K562 (cell line): Measurements from ENCODE around the gene PRCC. TPM values are rescaled to one million over a fixed set of nuclear protein-coding genes. Genes with fewer than 3 reads are reported as not detected.
A peak's percentile ranks its signal among the peaks of the same experiment; 100 is the strongest.

ENCODE experiments used
- ATAC-seq: fragments of 200-7000 bp; cut with Tn5 transposase; 3 replicates; pipeline ENCODE4 v1.9.1; 2020; ENCODE audit warnings: moderate library complexity
- BruUV-seq: library from RNA; stranded (reverse); fragments of 400-500 nt; replicated peaks from 2 replicates; lab custom pipeline; 2021; lab: Mats Ljungman, UMichigan
- CTCF ChIA-PET: fragments of 300-600 bp; formaldehyde crosslinking; extraction: SDS; loops from one replicate; lab custom pipeline; 2021; ENCODE audit warnings: low intra/inter-chr PET ratio; lab: Yijun Ruan, JAX
- POLR2A ChIA-PET: fragments of 300-600, 350-650 bp; sonication (Branson Sonifier 250); formaldehyde crosslinking; extraction: SDS; loops from one replicate; lab custom pipeline; 2021; ENCODE audit warnings: antibody characterized with exemption, inconsistent platforms; lab: Yijun Ruan, JAX
- DNase-seq, 4 experiments: peaks; one replicate each; pipeline versions ENCODE4 v3.0.0 to v3.0.0-alpha.2; 2011 to 2018; ENCODE audit warnings: low spot score in 3 of 4, mixed read lengths in 3 of 4; ENCODE audit errors: extremely low read depth in 1 of 4
- FAIRE-seq: peaks from 2 replicates; lab custom pipeline; 2011; peaks lifted over from hg19 to GRCh38; lab: Jason Lieb, UNC
- H2AFZ ChIP-seq: 2 replicates; pipeline ENCODE4 v1.6.0; 2011; ENCODE audit warnings: low read depth, low read length, control low read depth, inconsistent platforms
- H3K27ac ChIP-seq: fragments of 200-600 bp; 3 replicates; pipeline ENCODE4 v1.8.0; 2011; ENCODE audit warnings: low read depth, mild to moderate bottlenecking, control low read depth, inconsistent platforms, low read length, moderate library complexity, mixed read lengths; ENCODE audit errors: extremely low read depth
- H3K27me3 ChIP-seq, 2 experiments: fragments of 300-600 bp in 1 of 2; 2 replicates in 1 of 2; 3 replicates in 1 of 2; pipeline versions ENCODE4 v1.6.0 to v1.8.0; 2011; ENCODE audit warnings: inconsistent platforms in 2 of 2, low read length in 2 of 2, mild to moderate bottlenecking in 1 of 2, mixed read lengths in 1 of 2, moderate library complexity in 1 of 2; ENCODE audit not compliant: control insufficient read depth in 2 of 2, insufficient read depth in 2 of 2
- H3K36me3 ChIP-seq: fragments of 300-600 bp; 3 replicates; pipeline ENCODE4 v1.8.0; 2011; ENCODE audit warnings: mild to moderate bottlenecking, low read length, inconsistent platforms; ENCODE audit not compliant: control insufficient read depth, insufficient read depth
- H3K4me1 ChIP-seq, 2 experiments: fragments of 200-600 bp in 1 of 2; replicated peaks in 1 of 2; 2 replicates in 1 of 2; 3 replicates in 1 of 2; pipeline versions ENCODE4 v1.5.1 to v1.8.0; 2011; ENCODE audit warnings: inconsistent platforms in 2 of 2, low read length in 2 of 2, mild to moderate bottlenecking in 1 of 2, mixed read lengths in 1 of 2, moderate library complexity in 1 of 2; ENCODE audit not compliant: control insufficient read depth in 2 of 2, insufficient read depth in 2 of 2
- H3K4me2 ChIP-seq: 2 replicates; pipeline ENCODE4 v1.6.1; 2011; ENCODE audit warnings: low read length, control low read depth, inconsistent platforms, mixed read lengths; ENCODE audit not compliant: insufficient read depth
- H3K4me3 ChIP-seq: fragments of 200-600 bp; sonication (generic), shearing (Covaris generic); 2 replicates; pipeline ENCODE4 v1.5.1; 2016; ENCODE audit warnings: control low read depth, inconsistent platforms
- H3K79me2 ChIP-seq: fragments of 200-600 bp; 3 replicates; pipeline ENCODE4 v1.8.0; 2011; ENCODE audit warnings: low read length, inconsistent platforms; ENCODE audit not compliant: control insufficient read depth, insufficient read depth
- H3K9ac ChIP-seq, 2 experiments: 2 replicates each; pipeline versions ENCODE4 v1.6.0 to v1.6.1; 2011; ENCODE audit warnings: low read depth in 2 of 2, low read length in 2 of 2, control low read depth in 1 of 2, inconsistent platforms in 1 of 2, mild to moderate bottlenecking in 1 of 2, mixed read lengths in 1 of 2; ENCODE audit not compliant: insufficient read depth in 1 of 2
- H3K9me1 ChIP-seq: one replicate; pipeline ENCODE4 v1.6.0; 2011; ENCODE audit warnings: inconsistent platforms, mild to moderate bottlenecking, low read length, moderate library complexity; ENCODE audit not compliant: control insufficient read depth, insufficient read depth
- H3K9me3 ChIP-seq: replicated peaks from 2 replicates; pipeline ENCODE4 v1.5.1; 2011; ENCODE audit warnings: low read depth, low read length, inconsistent platforms; ENCODE audit not compliant: control insufficient read depth, insufficient read depth
- H4K20me1 ChIP-seq: replicated peaks from 2 replicates; pipeline ENCODE4 v1.6.1; 2011; ENCODE audit warnings: low read length, inconsistent platforms, mixed read lengths; ENCODE audit not compliant: control insufficient read depth, insufficient read depth
- AFF1 ChIP-seq, 2 experiments: fragments of 450-650 bp; IDR thresholded peaks; 2 replicates each; pipeline ENCODE4 v1.6.1; 2018; ENCODE audit warnings: mild to moderate bottlenecking in 2 of 2, low read depth in 1 of 2; ENCODE audit not compliant: partially characterized antibody in 2 of 2
- ARID1B ChIP-seq: fragments of 450-650 bp; IDR thresholded peaks from 2 replicates; pipeline ENCODE4 v1.6.1; 2016; ENCODE audit warnings: antibody characterized with exemption, mild to moderate bottlenecking, inconsistent platforms
- ARNT ChIP-seq, 2 experiments: fragments of 450-650 bp; IDR thresholded peaks; 2 replicates each; pipeline ENCODE4 v1.6.1; 2016; ENCODE audit warnings: mild to moderate bottlenecking in 1 of 2
- DPF2 ChIP-seq: fragments of 450-650 bp; IDR thresholded peaks from 2 replicates; pipeline ENCODE4 v1.6.1; 2016
- FOXK2 ChIP-seq, 2 experiments: fragments of 450-650 bp; IDR thresholded peaks in 1 of 2; conservative IDR thresholded peaks in 1 of 2; 2 replicates each; pipeline ENCODE4 v1.6.1; 2016; ENCODE audit warnings: low read depth in 2 of 2, mild to moderate bottlenecking in 1 of 2
- KDM2B ChIP-seq: fragments of 250-450 bp; sonication (Bioruptor Pico); IDR thresholded peaks from 2 replicates; pipeline ENCODE4 v1.8.0; 2021; ENCODE audit warnings: mild to moderate bottlenecking, moderate library complexity
- NCOR1 ChIP-seq: fragments of 450-650 bp; IDR thresholded peaks from 2 replicates; pipeline ENCODE4 v1.6.1; 2016; ENCODE audit warnings: mild to moderate bottlenecking, moderate library complexity
- SIN3A ChIP-seq, 2 experiments: fragments of 150-350 bp in 1 of 2; IDR thresholded peaks; 2 replicates each; pipeline ENCODE4 v1.6.1; 2011 to 2016; ENCODE audit warnings: borderline replicate concordance in 2 of 2, low read depth in 2 of 2, low read length in 2 of 2, mild to moderate bottlenecking in 2 of 2, moderate library complexity in 2 of 2; ENCODE audit not compliant: control insufficient read depth in 1 of 2
- SUPT5H ChIP-seq: fragments of 450-650 bp; IDR thresholded peaks from 2 replicates; pipeline ENCODE4 v1.6.1; 2016
- ZBTB43 ChIP-seq: sonication (generic); formaldehyde crosslinking; IDR thresholded peaks from 2 replicates; pipeline ENCODE4 v1.8.0; 2023; ENCODE audit warnings: mild to moderate bottlenecking, missing genetic modification reagents
- ZFP91 ChIP-seq: sonication (generic); formaldehyde crosslinking; IDR thresholded peaks from 2 replicates; pipeline ENCODE4 v1.8.0; 2022; ENCODE audit warnings: mild to moderate bottlenecking, missing genetic modification reagents
- ZNF134 ChIP-seq: fragments of 250-450 bp; sonication (Bioruptor Pico); conservative IDR thresholded peaks from 2 replicates; pipeline ENCODE4 v1.4.0; 2020
- ZNF408 ChIP-seq: fragments of 250-450 bp; sonication (Bioruptor Pico); IDR thresholded peaks from 2 replicates; pipeline ENCODE4 v1.4.0; 2020; ENCODE audit warnings: low read depth, mild to moderate bottlenecking, moderate library complexity
- WGBS: fragments of 100-300 bp; shearing (Covaris generic); methylation state at CpG from one replicate; pipeline ENCODE4 v1.1.6; 2016; ENCODE audit warnings: low coverage, mixed read lengths; ENCODE audit not compliant: insufficient coverage; ENCODE audit errors: missing lambda C conversion rate; 5-methylcytosine and 5-hydroxymethylcytosine counted together
- in situ Hi-C: fragments of 300-500 bp; cut with MboI; formaldehyde crosslinking; loops from 4 replicates; pipeline ENCODE4 v1.15.0; 2018; ENCODE audit warnings: inconsistent platforms, mixed read lengths
- intact Hi-C: fragments of 100-400 bp; cut with micrococcal nuclease; formaldehyde crosslinking; loops from 2 replicates; pipeline ENCODE4 v1.14.2; 2022
- polyA plus RNA-seq, 8 experiments: library from polyadenylated mRNA; depleted of rRNA in 4 of 8; stranded (reverse) in 5 of 8; unstranded in 3 of 8; fragments of >200 nt; fragmentation: Nextera tagmentation in 2 of 8; fragmentation: Illumina TruSeq in 1 of 8; extraction: Ambion mirVana in 2 of 8; extraction: Trizol in 1 of 8; gene quantifications; 2 replicates each; pipeline versions ENCODE4 v1.2.1 to v1.2.3, GENCODE V29; 2011 to 2014; ENCODE audit warnings: inconsistent platforms in 1 of 8, missing spikeins in 1 of 8
- total RNA-seq, 7 experiments: library from RNA; depleted of rRNA in 6 of 7; stranded (reverse); fragments of >200 nt in 6 of 7; fragmentation: Illumina TruSeq in 2 of 7; extraction: Trizol in 2 of 7; gene quantifications; 2 replicates each; pipeline versions ENCODE4 v1.2.1 to v1.2.3, GENCODE V29; 2011 to 2021; ENCODE audit warnings: low replicate concordance in 1 of 7

The PRCC gene
- total and polyA plus RNA-seq, 9 of the 15 experiments (the other 6 are each of a cell fraction or from before 2014, with no cell fraction given) = 23.9 to 201 (median 41.1) TPM

- POLR2A ChIA-PET = interaction anchor here (0.6 to 3.1 kb wide), 19 partner anchors 8 to 783 kb away, joined by 3 to 49 read pairs (median 4); partner anchors contain the start of genes HDGF, ISG20L2, METTL25B and NES
- H3K9me3 ChIP-seq = no peaks in the 10 kb centered on the region
- H3K27ac ChIP-seq = peak overlapping the region; percentile 82
- H3K4me2 ChIP-seq = peak overlapping the region; percentile 72
- FAIRE-seq (no peak), ATAC-seq (no peak), DNase-seq (peak in 1 of 4 experiments; percentile 40)
- in situ Hi-C loops (loop anchor here (25.0 kb wide), 1 partner anchor 1429 kb away; the partner anchor contains the start of genes FDPS, PKLR and RUSC1), intact Hi-C loops (loop anchor here (1.0 kb wide), 2 partner anchors 13 to 26 kb away; partner anchors contain the start of genes ISG20L2, METTL25B and PRCC)
- H3K9ac ChIP-seq = peak overlapping the region; percentile 53 to 87; a peak in 3 of 4 replicates
- H3K79me2 ChIP-seq = peaks cover 49% of the 10 kb centered on the region
- H4K20me1 ChIP-seq = peaks cover 13% of the 10 kb centered on the region
- BruUV-seq = no TSS peak
- H2AFZ ChIP-seq = peak overlapping the region; percentile 32
- H3K9me1 ChIP-seq = no peaks in the 10 kb centered on the region
- H3K4me1 ChIP-seq = peaks cover 30 to 32% of the 10 kb centered on the region in 2 experiments
- CTCF ChIA-PET = interaction anchor here (0.7 kb wide), 1 partner anchor 64 kb away, joined by 3 read pairs; no protein-coding TSS in a partner anchor
- H3K4me3 ChIP-seq = peak overlapping the region; percentile 17
- 6% methylated on average over 8 of the region's 8 CpGs for WGBS
- H3K36me3 ChIP-seq = peaks cover 79% of the 10 kb centered on the region
- no peaks in the 10 kb centered on the region for H3K27me3 ChIP-seq
- TF ChIP-seq ZFP91 = 0 out of 2 replicates have a peak, but pooled peaks have one; percentile 42
- peak; percentile 40 for TF ChIP-seq SUPT5H
- TF ChIP-seq DPF2 = 0 out of 2 replicates have a peak, but pooled peaks have one; percentile 30
- peak in 1 of 2 experiments; percentile 99; a peak in 2 of 4 replicates for TF ChIP-seq ARNT (IDR thresholded peaks at IDR 0.05)
- TF ChIP-seq ZBTB43 (CRISPR knock-in tag) = no peak
- no peak for TF ChIP-seq ZNF408
- 0 out of 4 replicates have a peak, but pooled peaks of 1 of the 2 experiments have one; percentile 18 for TF ChIP-seq FOXK2 (conservative IDR thresholded peaks at IDR 0.05 in 1 of 2, IDR thresholded peaks at IDR 0.05 in 1 of 2; ENCODE audit: low read depth in 2 of 2)
- TF ChIP-seq SIN3A (IDR thresholded peaks at IDR 0.05; ENCODE audit: borderline replicate concordance in 2 of 2, control insufficient read depth in 1 of 2, low read depth in 2 of 2, low read length in 2 of 2) = peak in 1 of 2 experiments; percentile 13; a peak in 1 of 4 replicates
- TF ChIP-seq ZNF134 (CRISPR knock-in tag) = no peak
- no peak for TF ChIP-seq KDM2B (CRISPR knock-in tag)
- no peak for TF ChIP-seq NCOR1
- TF ChIP-seq AFF1 (IDR thresholded peaks at IDR 0.05; ENCODE audit: low read depth in 1 of 2, partially characterized antibody in 2 of 2) = peak in 1 of 2 experiments; percentile 35
- peak; percentile 6; the same call in 1 of the 2 replicates for TF ChIP-seq ARID1B
Measured at GRCh38 chr1:156741481-156741983, 25.8 kb upstream of the PRCC start.
